ACHN (cell line): Measurements from ENCODE around the gene HMGB1.
"Not testable (repeated sequence)": the region's sequence is repeated elsewhere in the genome, so short reads cannot be mapped to it uniquely, and the experiment has no call there.

Experiments
- DNase-seq: peaks from one replicate; pipeline ENCODE4 v3.0.0-alpha.2; 2015
- in situ Hi-C: cut with HindIII; loops from 2 replicates; pipeline ENCODE4 v1.10.0; 2017; ENCODE audit warnings: low sequenced_read_pairs, low pct_ligation_motif_present, low pct_unique_long_range_greater_than_20kb

Gene HMGB1

DNA sequence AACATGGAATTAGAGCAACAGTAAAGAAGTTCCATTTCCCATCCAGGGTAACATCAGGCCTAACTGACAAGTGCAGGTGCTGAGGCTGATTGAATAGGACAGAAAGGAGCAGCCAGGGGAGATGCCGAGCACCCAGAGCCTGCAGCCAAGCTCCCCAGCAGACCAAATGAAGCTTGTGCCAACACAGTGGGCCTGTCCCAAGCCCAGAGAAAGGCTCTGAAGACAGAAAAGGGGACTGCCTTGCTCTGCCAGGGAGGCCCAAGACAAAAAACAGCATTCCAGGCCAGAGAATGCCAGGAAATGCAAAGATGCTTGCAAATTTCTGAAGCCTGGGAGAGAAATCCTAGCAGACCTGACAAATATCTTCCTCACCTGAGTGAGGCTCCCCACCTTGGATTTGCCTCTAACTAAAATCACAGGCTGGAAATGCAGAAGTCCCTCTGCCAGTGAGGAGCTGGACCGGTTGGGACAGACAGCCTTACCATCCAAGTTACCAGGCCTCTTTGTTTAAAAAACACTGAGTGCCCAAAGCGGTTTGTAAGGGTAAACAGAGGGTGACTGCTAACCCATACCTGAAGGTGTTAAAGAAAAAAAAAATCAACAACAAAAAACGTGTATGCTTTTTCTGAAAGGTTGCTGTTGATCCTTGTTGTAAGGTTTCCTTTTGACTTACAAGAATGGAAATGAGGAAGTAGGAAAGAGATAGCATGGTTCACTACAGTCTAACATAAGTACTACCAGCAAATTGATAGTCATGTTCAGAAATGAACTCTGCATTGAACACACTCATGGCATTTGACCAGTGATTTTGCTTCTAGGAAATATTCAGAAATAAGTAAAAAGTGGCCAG, 11.8 kb upstream of the HMGB1 start:
- no peak for DNase-seq
- in situ Hi-C loops = no loop called here

DNA sequence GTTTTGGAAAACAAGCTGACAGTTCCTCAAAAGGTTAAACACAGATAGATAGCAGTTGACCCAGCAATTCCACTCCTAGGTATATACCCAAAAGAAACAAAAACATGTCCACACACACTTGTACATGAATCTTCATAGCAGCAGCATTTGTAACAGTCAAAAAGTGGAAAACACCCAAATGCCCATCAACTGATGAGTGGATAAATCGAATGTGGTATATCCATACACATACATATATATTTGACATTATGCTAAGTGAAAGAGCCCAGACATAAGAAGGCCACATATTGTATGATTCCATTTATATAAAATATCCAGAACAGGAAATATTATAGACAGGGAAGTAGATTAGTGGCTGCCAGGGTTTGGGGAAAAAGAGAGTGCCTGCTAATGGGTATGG, 7.9 kb upstream of the HMGB1 start:
- in situ Hi-C loops = no loop called here
- no peak for DNase-seq

- peak; percentile 29 for DNase-seq
- in situ Hi-C loops = no loop called here
These were observed 1.1 kb upstream of the HMGB1 start for GRCh38 chr13:30466841-30467252.

DNA sequence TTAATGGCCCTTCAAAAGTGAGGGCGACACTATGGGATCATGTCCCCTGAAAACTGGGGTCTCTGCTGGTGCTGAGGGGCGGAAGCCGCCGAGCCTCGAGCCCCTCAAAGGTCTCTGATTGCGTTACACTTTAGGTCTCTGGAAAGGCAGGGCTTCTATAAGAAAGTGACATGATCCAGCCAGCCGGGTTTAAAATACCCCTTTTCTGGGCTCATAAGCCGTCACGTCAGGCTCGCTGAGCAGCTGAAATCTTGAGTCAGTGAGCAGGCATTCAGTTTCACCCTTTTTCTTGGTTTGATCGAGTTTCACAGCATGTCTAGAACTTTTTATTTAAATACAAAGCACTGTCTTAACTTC, 600 bp upstream of the HMGB1 start:
- peak; percentile 60 for DNase-seq
- in situ Hi-C loops = no loop called here

DNA sequence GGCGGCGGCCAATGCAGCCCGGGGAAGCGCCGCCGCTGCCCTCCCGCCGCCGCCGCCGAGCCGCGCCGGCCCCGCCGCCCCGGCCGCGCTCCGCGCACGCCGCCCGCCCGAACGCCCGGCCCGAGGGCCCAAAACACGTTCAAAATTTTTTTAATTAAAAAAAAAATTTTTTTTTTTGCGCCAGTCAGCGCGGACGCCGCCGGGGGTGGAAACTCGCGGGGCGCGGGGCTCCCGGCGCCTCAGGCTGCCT, 468 bp downstream of the HMGB1 start:
- in situ Hi-C loops = no loop called here
- DNase-seq = no peak

GRCh38 chr13:30464496-30465342, 1.0 kb downstream of the HMGB1 start:
- in situ Hi-C loops = no loop called here

GRCh38 chr13:30463787-30464495, 1.8 kb downstream of the HMGB1 start:
- peak; percentile 41 for DNase-seq
- in situ Hi-C loops = no loop called here

More at GRCh38 chr13:30464496-30465342, 1.0 kb downstream of the HMGB1 start:
- DNase-seq = peak; percentile 75

DNA sequence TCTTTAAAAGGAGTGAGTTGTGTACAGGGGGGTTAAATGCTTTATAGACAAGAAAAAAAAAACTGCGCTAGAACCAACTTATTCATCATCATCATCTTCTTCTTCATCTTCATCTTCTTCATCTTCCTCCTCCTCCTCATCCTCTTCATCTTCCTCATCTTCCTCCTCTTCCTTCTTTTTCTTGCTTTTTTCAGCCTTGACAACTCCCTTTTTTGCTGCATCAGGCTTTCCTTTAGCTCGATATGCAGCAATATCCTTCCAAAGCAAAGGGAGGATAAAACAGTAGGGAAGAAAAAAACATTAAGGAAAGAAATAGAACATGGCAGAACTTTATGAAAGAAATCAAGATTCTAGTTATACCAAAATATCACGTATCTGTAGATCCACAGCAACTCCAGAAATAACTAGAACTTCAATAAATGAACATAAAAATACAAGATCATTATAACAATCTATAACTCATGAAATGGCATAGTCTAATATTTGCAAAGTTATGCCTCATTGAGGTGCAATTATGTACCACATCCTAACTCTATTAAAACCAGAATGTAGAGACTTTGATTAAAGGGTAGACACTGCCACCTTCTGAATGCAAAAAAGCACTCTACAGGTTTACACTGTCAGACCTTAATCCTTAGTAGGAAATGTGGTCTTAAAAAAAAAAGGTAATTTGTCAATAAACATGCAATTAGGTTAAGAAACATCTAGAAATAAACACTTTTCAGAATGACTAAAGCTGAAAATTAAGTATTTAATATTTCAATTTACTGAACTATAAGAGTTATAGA, 4.3 kb downstream of the HMGB1 start:
- in situ Hi-C loops = not testable (repeated sequence)
- peak; percentile 31 for DNase-seq

- in situ Hi-C loops = no loop called here
- DNase-seq = no peak
These were observed 8.3 kb downstream of the HMGB1 start for GRCh38 chr13:30457306-30457891.

- no peak for DNase-seq
- in situ Hi-C loops = no loop called here
These were observed 9.4 kb downstream of the HMGB1 start for GRCh38 chr13:30456290-30456689.

GRCh38 chr13:30454991-30455390, 10.7 kb downstream of the HMGB1 start:
- no peak for DNase-seq
- in situ Hi-C loops = no loop called here

- in situ Hi-C loops = no loop called here
- peak; percentile 26 for DNase-seq
These were observed 12.0 kb downstream of the HMGB1 start for GRCh38 chr13:30453727-30454126.

DNA sequence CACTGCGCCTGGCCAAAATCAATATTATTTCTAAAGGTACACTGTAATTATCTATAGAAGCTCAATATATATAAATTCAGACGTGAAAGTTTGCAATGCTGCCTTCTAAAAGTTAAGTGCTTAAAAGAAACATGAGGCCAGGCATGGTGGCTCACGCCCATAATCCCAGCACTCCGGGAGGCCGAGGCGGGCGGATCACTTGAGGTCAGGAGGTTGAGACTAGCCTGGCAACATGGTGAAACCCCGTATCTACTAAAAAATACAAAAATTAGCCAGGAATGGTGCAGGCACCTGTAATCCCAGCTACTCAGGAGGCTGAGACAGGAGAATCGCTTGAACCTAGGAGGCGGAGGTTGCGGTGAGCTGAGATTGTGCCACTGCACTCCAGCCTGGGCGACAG, 14.3 kb downstream of the HMGB1 start:
- DNase-seq, in situ Hi-C loops: not testable (repeated sequence)

GRCh38 chr13:30450066-30450465, 15.7 kb downstream of the HMGB1 start:
- DNase-seq = no peak
- in situ Hi-C loops = no loop called here

DNA sequence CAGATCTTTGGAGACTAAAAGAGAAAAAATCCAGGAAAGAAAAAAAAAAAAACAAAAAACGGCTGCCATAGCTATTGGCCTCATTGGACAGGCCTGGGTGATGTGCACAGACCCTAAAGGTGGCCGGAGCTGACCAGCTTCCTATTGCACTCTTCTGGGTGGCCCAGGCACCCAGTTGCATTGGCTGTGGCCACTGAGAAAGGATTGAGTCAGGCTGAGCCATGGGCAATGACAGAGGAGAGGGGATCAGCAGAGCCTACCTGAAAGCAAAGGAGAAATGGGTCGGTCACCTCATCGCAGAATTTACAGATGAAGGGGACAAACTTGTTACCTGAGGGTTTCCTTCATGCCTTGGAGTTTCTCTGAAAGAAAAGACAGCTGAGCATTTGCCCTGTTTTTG, 17.3 kb downstream of the HMGB1 start:
- in situ Hi-C loops = no loop called here
- no peak for DNase-seq

DNA sequence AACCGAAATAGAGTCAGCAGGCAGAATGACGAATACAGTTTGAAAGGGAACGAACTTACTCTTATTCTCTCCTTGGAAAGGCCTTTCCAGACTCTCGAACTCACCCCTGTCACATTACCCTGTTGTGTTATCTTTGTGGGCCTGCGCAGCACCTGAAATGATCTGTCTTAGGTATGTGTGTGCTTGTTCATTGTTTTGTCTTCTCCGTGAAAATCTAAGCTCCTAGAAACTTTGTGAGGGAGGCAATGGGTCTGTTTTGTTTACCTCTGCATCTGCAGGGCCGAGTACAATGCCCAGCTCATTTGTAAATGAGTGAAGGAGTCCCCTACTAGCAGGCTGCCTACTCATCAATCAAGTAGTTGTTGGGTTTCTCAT, 19.6 kb downstream of the HMGB1 start:
- DNase-seq = no peak
- in situ Hi-C loops = no loop called here

GRCh38 chr13:30443957-30444404, 21.8 kb downstream of the HMGB1 start:
- no peak for DNase-seq

DNA sequence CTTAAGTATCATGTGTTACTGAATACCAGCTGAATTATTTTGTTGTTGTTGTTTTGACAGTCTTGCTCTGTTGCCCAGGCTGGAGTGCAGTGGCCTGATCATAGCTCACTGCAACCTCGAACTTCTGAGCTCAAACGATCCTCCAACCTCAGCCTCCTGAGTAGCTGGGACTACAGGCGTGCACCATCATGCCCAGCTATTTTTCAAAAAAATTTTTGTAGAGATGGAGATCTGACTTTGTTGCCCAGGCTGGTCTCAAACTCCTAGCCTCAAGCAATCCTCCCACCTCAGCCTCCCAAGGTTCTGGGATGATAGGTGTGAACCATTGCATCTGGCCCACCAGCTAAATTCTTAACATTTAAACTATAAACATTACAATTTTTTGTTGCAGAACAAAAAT, 22.2 kb downstream of the HMGB1 start:
- DNase-seq, in situ Hi-C loops: not testable (repeated sequence)

More at GRCh38 chr13:30443957-30444404, 21.8 kb downstream of the HMGB1 start:
- in situ Hi-C loops = no loop called here
